H1 (cell line): ENCODE measurements around the gene ZNF512. TPM values are rescaled to one million over a fixed set of nuclear protein-coding genes. Genes with fewer than 3 reads are reported as not detected.

ENCODE experiments used
- ASH2L ChIP-seq: fragments of 200-600, 300-600 bp; sonication (generic); IDR thresholded peaks from one replicate; pipeline ENCODE4 v1.7.1; 2017; ENCODE audit warnings: low read length
- CHD2 ChIP-seq: IDR thresholded peaks from 2 replicates; pipeline ENCODE4 v1.6.1; 2012; ENCODE audit warnings: low read length, improper control_type of control experiment
- CREB1 ChIP-seq: IDR thresholded peaks from 2 replicates; pipeline ENCODE4 v1.6.1; 2012; ENCODE audit warnings: inconsistent platforms
- FOSL1 ChIP-seq: IDR thresholded peaks from 2 replicates; pipeline ENCODE4 v1.6.1; 2011; ENCODE audit warnings: mild to moderate bottlenecking, low read depth, low read length, moderate library complexity; ENCODE audit not compliant: insufficient read depth
- GTF2F1 ChIP-seq: IDR thresholded peaks from 2 replicates; pipeline ENCODE4 v1.6.1; 2012; ENCODE audit warnings: low read depth, low read length, improper control_type of control experiment, borderline replicate concordance
- HDAC2 ChIP-seq, 2 experiments: fragments of 300-600 bp in 1 of 2; sonication (generic) in 1 of 2; IDR thresholded peaks; 2 replicates each; pipeline ENCODE4 v1.6.1; 2011 to 2012; ENCODE audit warnings: low read depth in 2 of 2, low read length in 2 of 2, mild to moderate bottlenecking in 2 of 2, moderate library complexity in 2 of 2, borderline replicate concordance in 1 of 2, inconsistent platforms in 1 of 2
- HDAC6 ChIP-seq: IDR thresholded peaks from one replicate; pipeline ENCODE4 v1.7.1; 2012; ENCODE audit warnings: low read depth, mild to moderate bottlenecking, inconsistent platforms, low read length, moderate library complexity
- NANOG ChIP-seq: IDR thresholded peaks from 2 replicates; pipeline ENCODE4 v1.6.1; 2011; ENCODE audit warnings: low read length, low read depth, mild to moderate bottlenecking, inconsistent platforms; ENCODE audit not compliant: insufficient read depth, poor library complexity, severe bottlenecking
- PHF8 ChIP-seq: fragments of 200-600 bp; sonication (generic); conservative IDR thresholded peaks from 2 replicates; pipeline ENCODE4 v1.7.1; 2012; ENCODE audit warnings: low read depth, mild to moderate bottlenecking, inconsistent platforms, low read length, moderate library complexity
- POLR2A ChIP-seq, 2 experiments: IDR thresholded peaks; 1 replicate in 1 of 2; 2 replicates in 1 of 2; pipeline ENCODE4 v1.6.1; 2011; ENCODE audit warnings: low read depth in 2 of 2, low read length in 2 of 2, mild to moderate bottlenecking in 2 of 2; ENCODE audit errors: control extremely low read depth in 1 of 2
- RNF2 ChIP-seq: fragments of 200-900, 300-1000 bp; sonication (generic); IDR thresholded peaks from 2 replicates; pipeline ENCODE4 v1.7.1; 2016; ENCODE audit warnings: borderline replicate concordance, low read depth, mild to moderate bottlenecking, antibody characterized with exemption, low read length; ENCODE audit not compliant: poor library complexity, severe bottlenecking; ENCODE audit errors: missing control alignments
- RXRA ChIP-seq: IDR thresholded peaks from 2 replicates; pipeline ENCODE4 v1.6.1; 2011; ENCODE audit warnings: low read depth, mild to moderate bottlenecking, low read length, moderate library complexity; ENCODE audit not compliant: insufficient read depth
- SP1 ChIP-seq: IDR thresholded peaks from 2 replicates; pipeline ENCODE4 v1.6.1; 2011; ENCODE audit warnings: low read depth, low read length
- SP4 ChIP-seq: IDR thresholded peaks from 2 replicates; pipeline ENCODE4 v1.6.1; 2012; ENCODE audit warnings: low read length, inconsistent platforms
- SUZ12 ChIP-seq: fragments of 200-600 bp; sonication (generic); IDR thresholded peaks from 2 replicates; pipeline ENCODE4 v1.6.1; 2012; ENCODE audit warnings: mild to moderate bottlenecking, inconsistent platforms, low read length, moderate library complexity, mixed read lengths
- TCF12 ChIP-seq: IDR thresholded peaks from 2 replicates; pipeline ENCODE4 v1.6.1; 2011; ENCODE audit warnings: low read depth, mild to moderate bottlenecking, low read length
- TEAD4 ChIP-seq: IDR thresholded peaks from 2 replicates; pipeline ENCODE4 v1.6.1; 2012; ENCODE audit warnings: low read depth, low read length, inconsistent platforms, mixed read lengths
- polyA plus RNA-seq, 7 experiments: library from polyadenylated mRNA; depleted of rRNA in 3 of 7; stranded (reverse) in 5 of 7; unstranded in 2 of 7; fragments of >200 nt in 5 of 7; fragments of 200-250 nt in 2 of 7; gene quantifications; 1 replicate in 5 of 7; 2 replicates in 1 of 7; 4 replicates in 1 of 7; pipeline versions ENCODE4 v1.2.1 to v1.2.3, GENCODE V29; 2011 to 2013; ENCODE audit warnings: missing spikeins in 2 of 7, mixed read lengths in 2 of 7
- total RNA-seq: library from RNA; stranded (reverse); fragmentation: NEBNext Ultra II Directional; extraction: Animal tissue kit (Norgen Biotek cat#: 25700); gene quantifications from 2 replicates; pipeline ENCODE4 v1.2.1, GENCODE V29; 2021
- TF ChIP-seq, protein P1 (sequence below), 3 experiments: IDR thresholded peaks; 1 replicate in 2 of 3; 2 replicates in 1 of 3; pipeline versions ENCODE4 v1.5.1 to v1.6.1; 2011; ENCODE audit warnings: low read length in 3 of 3, mild to moderate bottlenecking in 3 of 3, inconsistent platforms in 2 of 3, low read depth in 1 of 3, moderate library complexity in 1 of 3; ENCODE audit not compliant: insufficient read depth in 1 of 3; ENCODE audit errors: control extremely low read depth in 1 of 3

Gene ZNF512
- total and polyA plus RNA-seq, 2 of the 8 experiments (the other 6 are each of a cell fraction or from before 2014, with no cell fraction given) = 17.6 to 37.9 TPM

DNA sequence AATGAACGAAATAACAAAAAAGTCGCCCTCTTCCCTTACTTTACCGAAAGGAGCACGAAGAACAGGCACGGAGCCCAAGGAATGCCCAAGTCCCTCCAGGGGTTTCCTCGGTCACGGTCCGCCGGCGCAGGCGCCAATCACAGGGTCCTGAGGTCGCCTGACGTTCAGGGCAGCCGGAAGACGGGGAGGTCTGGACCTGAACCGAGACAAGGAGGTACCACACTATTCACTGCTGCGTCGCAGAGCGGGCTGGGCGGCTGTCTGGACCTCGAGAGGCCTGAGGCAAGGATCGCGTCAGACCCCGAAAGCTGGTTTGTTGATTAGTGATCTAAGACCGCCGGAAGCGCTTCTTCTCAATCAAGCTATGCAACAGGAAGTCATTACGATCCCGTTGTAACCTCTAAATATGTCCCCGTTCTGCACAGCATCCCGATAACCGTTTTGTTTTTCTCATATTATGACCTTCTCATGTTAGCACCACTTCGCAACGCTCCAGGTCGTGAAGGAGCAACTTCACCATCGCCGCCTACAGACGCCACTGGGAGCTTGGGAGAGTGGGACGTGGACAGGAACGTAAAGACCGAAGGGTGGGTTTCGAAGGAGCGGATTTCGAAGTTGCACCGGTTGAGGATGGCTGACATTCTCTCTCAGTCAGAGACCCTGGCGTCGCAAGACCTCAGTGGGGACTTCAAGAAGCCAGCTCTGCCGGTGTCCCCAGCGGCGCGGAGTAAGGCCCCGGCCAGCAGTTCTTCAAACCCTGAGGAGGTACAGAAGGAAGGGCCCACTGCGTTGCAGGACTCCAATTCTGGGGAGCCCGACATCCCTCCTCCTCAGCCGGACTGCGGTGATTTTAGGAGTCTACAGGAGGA, 80.7 kb downstream of the ZNF512 start, which contains the start of the genes SLC4A1AP and SUPT7L (continued):
- TF ChIP-seq, protein P1, sequence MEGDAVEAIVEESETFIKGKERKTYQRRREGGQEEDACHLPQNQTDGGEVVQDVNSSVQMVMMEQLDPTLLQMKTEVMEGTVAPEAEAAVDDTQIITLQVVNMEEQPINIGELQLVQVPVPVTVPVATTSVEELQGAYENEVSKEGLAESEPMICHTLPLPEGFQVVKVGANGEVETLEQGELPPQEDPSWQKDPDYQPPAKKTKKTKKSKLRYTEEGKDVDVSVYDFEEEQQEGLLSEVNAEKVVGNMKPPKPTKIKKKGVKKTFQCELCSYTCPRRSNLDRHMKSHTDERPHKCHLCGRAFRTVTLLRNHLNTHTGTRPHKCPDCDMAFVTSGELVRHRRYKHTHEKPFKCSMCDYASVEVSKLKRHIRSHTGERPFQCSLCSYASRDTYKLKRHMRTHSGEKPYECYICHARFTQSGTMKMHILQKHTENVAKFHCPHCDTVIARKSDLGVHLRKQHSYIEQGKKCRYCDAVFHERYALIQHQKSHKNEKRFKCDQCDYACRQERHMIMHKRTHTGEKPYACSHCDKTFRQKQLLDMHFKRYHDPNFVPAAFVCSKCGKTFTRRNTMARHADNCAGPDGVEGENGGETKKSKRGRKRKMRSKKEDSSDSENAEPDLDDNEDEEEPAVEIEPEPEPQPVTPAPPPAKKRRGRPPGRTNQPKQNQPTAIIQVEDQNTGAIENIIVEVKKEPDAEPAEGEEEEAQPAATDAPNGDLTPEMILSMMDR (IDR thresholded peaks at IDR 0.05; ENCODE audit: control extremely low read depth in 1 of 3, insufficient read depth in 1 of 3, low read depth in 1 of 3, low read length in 3 of 3) = peak in 1 of 3 experiments; percentile 5; a peak in 1 of 4 replicates
- no peak for TF ChIP-seq TCF12
- no peak for TF ChIP-seq FOSL1
- no peak for TF ChIP-seq HDAC6
- peak in 1 of 2 experiments; percentile 94; a peak in 2 of 4 replicates for TF ChIP-seq HDAC2 (IDR thresholded peaks at IDR 0.05; ENCODE audit: borderline replicate concordance in 1 of 2, low read depth in 2 of 2, low read length in 2 of 2)
- TF ChIP-seq NANOG = no peak
- no peak for TF ChIP-seq RNF2
- TF ChIP-seq TEAD4 = peak; percentile 49; the same call in 1 of the 2 replicates
- peak; percentile 9; the same call in 1 of the 2 replicates for TF ChIP-seq GTF2F1
- peak; percentile 89; the same call in 1 of the 2 replicates for TF ChIP-seq SP4
- TF ChIP-seq SP1 = no peak
- TF ChIP-seq ASH2L = peak; percentile 99
- TF ChIP-seq POLR2A (IDR thresholded peaks at IDR 0.05; ENCODE audit: control extremely low read depth in 1 of 2, low read depth in 2 of 2, low read length in 2 of 2) = peak; percentile 47 to 88
- TF ChIP-seq SUZ12 = no peak
- TF ChIP-seq CREB1 = peak; percentile 36
- TF ChIP-seq PHF8 = peak; percentile 78
- no peak for TF ChIP-seq RXRA
- TF ChIP-seq CHD2 = no peak; the same call in 1 of the 2 replicates
